Peyer's patch (tissue), 4 donors: Measurements from ENCODE around the gene TCF20.

ENCODE experiments used
- CTCF ChIP-seq, 6 experiments: fragments of 450-650 bp in 4 of 6; fragments of 200-600 bp in 2 of 6; sonication (generic) in 1 of 6; IDR thresholded peaks; one replicate each; pipeline ENCODE4 v1.5.1; 2017 to 2019; ENCODE audit warnings: antibody characterized with exemption in 6 of 6, mild to moderate bottlenecking in 3 of 6, moderate library complexity in 1 of 6
- POLR2A ChIP-seq, 2 donors: fragments of 450-650 bp; IDR thresholded peaks; one replicate each; pipeline ENCODE4 v1.5.1; 2017; ENCODE audit warnings: antibody characterized with exemption in 2 of 2, mild to moderate bottlenecking in 2 of 2, moderate library complexity in 2 of 2

DNA sequence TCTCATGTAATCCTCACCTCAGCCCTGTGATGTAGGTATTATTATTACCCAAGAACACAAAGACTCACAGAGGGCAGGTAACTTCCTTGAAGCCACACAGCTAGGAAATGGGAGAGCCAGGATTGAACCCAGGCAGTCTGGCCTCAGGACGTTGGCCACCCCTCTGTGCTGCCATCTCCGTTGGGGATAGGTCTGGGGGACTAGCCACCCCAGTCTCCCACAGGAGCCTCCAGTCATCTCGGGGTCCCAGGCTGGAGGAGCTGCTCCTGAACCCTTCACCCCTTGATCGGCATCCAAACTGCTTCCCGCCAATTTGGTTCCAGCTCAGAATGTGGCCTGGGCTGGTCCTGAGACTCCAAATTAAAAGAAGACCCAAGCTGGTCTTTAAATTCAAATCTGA, 10.4 kb upstream of the TCF20 start:
- TF ChIP-seq POLR2A (IDR thresholded peaks at IDR 0.05) = no peak
- TF ChIP-seq CTCF (IDR thresholded peaks at IDR 0.05) = no peak
